CD4-positive, alpha-beta memory T cell (primary cell): ENCODE results near the gene SALL3. TPM values are rescaled to one million over a fixed set of nuclear protein-coding genes. Genes with fewer than 3 reads are reported as not detected.
A peak's percentile ranks its signal among the peaks of the same experiment; 100 is the strongest.

Experiments used
- CTCF ChIA-PET: fragments of 350-600 bp; sonication (Branson Sonifier 250); formaldehyde crosslinking; loops from one replicate; lab custom pipeline; 2021; ENCODE audit warnings: inconsistent platforms; ENCODE audit not compliant: partially characterized antibody; lab: Charles Lee
- POLR2A ChIA-PET: fragments of 350-600 bp; sonication (Branson Sonifier 250); formaldehyde crosslinking; loops from one replicate; lab custom pipeline; 2021; ENCODE audit not compliant: partially characterized antibody; lab: Charles Lee
- DNase-seq, 5 donors: peaks; one replicate each; pipeline versions ENCODE4 v3.0.0 to v3.0.0-alpha.2; 2020 to 2022; ENCODE audit warnings: mixed read lengths in 1 of 5
- H3K27ac ChIP-seq: one replicate; pipeline ENCODE4 v1.7.0; 2013; ENCODE audit warnings: low read depth, low read length
- H3K27me3 ChIP-seq: 2 replicates; pipeline ENCODE4 v1.7.0; 2013; ENCODE audit warnings: mild to moderate bottlenecking, low read length, moderate library complexity; ENCODE audit not compliant: insufficient read depth
- H3K36me3 ChIP-seq: 2 replicates; pipeline ENCODE4 v1.7.0; 2013; ENCODE audit warnings: mild to moderate bottlenecking, low read length, moderate library complexity; ENCODE audit not compliant: insufficient read depth
- H3K4me1 ChIP-seq: 2 replicates; pipeline ENCODE4 v1.7.0; 2013; ENCODE audit warnings: mild to moderate bottlenecking, low read length, moderate library complexity; ENCODE audit not compliant: insufficient read depth
- H3K4me3 ChIP-seq, 2 donors: one replicate each; pipeline ENCODE4 v1.7.0; 2013; ENCODE audit warnings: low read length in 2 of 2, mild to moderate bottlenecking in 1 of 2
- H3K9me3 ChIP-seq, 2 donors: one replicate each; pipeline ENCODE4 v1.7.0; 2013; ENCODE audit warnings: low read length in 2 of 2, control low read depth in 1 of 2; ENCODE audit not compliant: control insufficient read depth in 1 of 2
- H3K27ac Mint-ChIP-seq, 7 donors: one replicate each; pipeline ENCODE4 v1.8.0; 2020 to 2021; ENCODE audit warnings: mixed read lengths in 7 of 7, mild to moderate bottlenecking in 6 of 7, inconsistent platforms in 3 of 7, moderate library complexity in 3 of 7
- H3K27me3 Mint-ChIP-seq, 2 donors: one replicate each; pipeline ENCODE4 v1.8.0; 2020 to 2021; ENCODE audit warnings: mixed read lengths in 2 of 2
- H3K36me3 Mint-ChIP-seq, 2 donors: one replicate each; pipeline ENCODE4 v1.8.0; 2020 to 2021; ENCODE audit warnings: mixed read lengths in 2 of 2, inconsistent platforms in 1 of 2, mild to moderate bottlenecking in 1 of 2
- H3K4me1 Mint-ChIP-seq, 4 donors: one replicate each; pipeline ENCODE4 v1.8.0; 2020 to 2021; ENCODE audit warnings: mixed read lengths in 4 of 4, mild to moderate bottlenecking in 1 of 4
- H3K4me3 Mint-ChIP-seq, 8 donors: one replicate each; pipeline ENCODE4 v1.8.0; 2020 to 2021; ENCODE audit warnings: mixed read lengths in 8 of 8, mild to moderate bottlenecking in 7 of 8, moderate library complexity in 6 of 8, inconsistent platforms in 3 of 8
- H3K9me3 Mint-ChIP-seq, 8 donors: one replicate each; pipeline ENCODE4 v1.8.0; 2020 to 2021; ENCODE audit warnings: mixed read lengths in 8 of 8, mild to moderate bottlenecking in 5 of 8, inconsistent platforms in 3 of 8, moderate library complexity in 1 of 8
- intact Hi-C: fragments of 100-400 bp; cut with micrococcal nuclease; formaldehyde crosslinking; loops from one replicate; pipeline ENCODE4 v1.15.1; 2023
- polyA plus RNA-seq, 2 donors: library from polyadenylated mRNA; unstranded; fragments of 300-500 nt; fragmentation: Illumina TruSeq; gene quantifications; one replicate each; pipeline ENCODE4 v1.2.3, GENCODE V29; 2021
- total RNA-seq, 2 experiments: library from RNA; stranded (reverse); gene quantifications; one replicate each; pipeline ENCODE4 v1.2.3, GENCODE V29; 2021

The SALL3 gene
- total and polyA plus RNA-seq, 4 experiments from 2014 or later = not detected

DNA sequence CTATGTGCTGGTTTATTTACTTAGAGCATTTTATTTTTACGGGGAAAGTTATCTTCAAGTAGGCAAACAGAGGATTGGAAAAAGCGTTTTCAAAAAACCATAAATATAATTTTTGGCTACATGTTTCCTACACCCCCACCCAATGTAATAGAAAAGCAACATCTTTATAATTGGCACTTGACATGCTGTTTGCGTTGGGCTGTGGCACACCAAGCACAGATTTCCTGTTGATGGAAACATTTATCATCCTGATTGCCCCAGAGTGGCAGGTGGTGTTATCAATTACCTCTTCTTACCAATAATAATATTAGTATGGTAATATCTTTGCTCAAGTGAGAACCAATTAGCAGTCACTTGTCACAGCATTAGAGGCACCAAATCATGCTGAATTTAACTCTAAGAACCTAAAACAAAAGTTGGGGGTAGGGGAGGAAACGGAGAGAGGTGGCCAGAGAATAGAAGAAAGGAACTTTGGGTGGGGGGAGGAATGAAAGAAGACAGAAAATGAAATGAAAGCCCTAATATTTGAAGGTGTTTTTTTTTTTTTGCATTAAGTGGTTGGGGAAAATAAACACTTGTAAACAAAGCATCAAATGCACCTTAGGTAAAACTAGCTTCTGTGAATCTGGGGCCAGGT, 3.8 kb upstream of the SALL3 start:
- Mint-ChIP-seq H3K4me1 (peaks cover 4 to 20% (median 13%) of the 10 kb centered on the region in 4 donors), H3K36me3 (no peaks in the 10 kb centered on the region), H3K4me3 (peak overlapping the region in 2 of 8 donors; percentile 40 to 48), H3K9me3 (peaks cover 0 to 9% (median 0%) of the 10 kb centered on the region in 8 donors), H3K27me3 (peaks cover 46 to 51% of the 10 kb centered on the region in 2 donors), H3K27ac (no peak overlapping the region)
- intact Hi-C loops = no loop called here
- Histone ChIP-seq H3K27me3 (peaks cover 13% of the 10 kb centered on the region), H3K4me1 (peaks cover 5% of the 10 kb centered on the region), H3K27ac (no peak overlapping the region), H3K36me3 (no peaks in the 10 kb centered on the region), H3K9me3 (no peaks in the 10 kb centered on the region), H3K4me3 (no peak overlapping the region)
- DNase-seq = no peak
- CTCF ChIA-PET = no interaction called here
- POLR2A ChIA-PET = no interaction called here

DNA sequence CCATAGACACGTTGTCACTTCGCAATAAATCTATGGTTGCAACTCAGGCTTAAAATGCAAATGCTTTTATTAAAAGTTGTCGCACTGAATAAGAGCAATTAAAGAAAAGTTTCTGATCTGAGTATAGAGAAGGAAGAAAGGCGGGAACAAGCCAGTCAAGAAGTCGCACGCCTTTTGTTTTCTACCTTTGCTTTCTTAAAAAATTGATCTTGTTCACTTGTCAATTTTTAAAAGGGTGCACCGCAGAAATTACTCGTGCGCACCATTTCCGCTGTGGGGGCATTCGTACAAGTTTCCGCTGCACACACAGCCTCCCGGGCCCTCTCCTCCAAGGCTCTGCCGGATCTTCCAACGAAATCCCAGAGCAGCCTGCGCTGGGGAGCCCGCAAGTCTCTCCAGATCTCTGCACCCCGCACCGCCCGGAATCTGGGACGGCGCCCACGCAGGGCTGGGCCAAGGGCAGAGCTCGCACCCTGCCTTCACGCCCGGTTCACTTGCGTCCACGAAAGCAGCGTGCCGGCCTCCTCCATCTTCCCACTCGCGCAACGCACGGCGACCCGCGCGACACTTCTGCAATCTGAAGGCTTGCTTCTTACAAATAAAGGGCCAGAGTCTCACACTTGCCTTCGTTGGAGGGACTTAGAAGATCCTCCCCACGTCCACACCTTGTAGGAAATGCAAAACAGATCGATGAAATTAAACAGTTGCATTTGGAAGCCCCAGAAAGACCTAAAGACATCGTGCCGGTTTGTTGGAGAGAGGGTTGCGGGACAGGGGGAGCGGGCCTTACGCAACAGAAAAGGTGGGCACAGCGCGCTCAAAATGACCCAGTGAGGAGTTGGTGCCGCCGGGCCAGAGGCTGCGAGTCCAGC, 2.6 kb upstream of the SALL3 start:
- ChIA-PET POLR2A (no interaction called here), CTCF (no interaction called here)
- no peak overlapping the region for H3K4me3 ChIP-seq
- peak overlapping the region in 2 of 7 donors; percentile 8 to 36 for H3K27ac Mint-ChIP-seq
- intact Hi-C loops = no loop called here
- H3K9me3 Mint-ChIP-seq = peaks cover 0 to 7% (median 5%) of the 10 kb centered on the region in 8 donors
- no peak overlapping the region for H3K27ac ChIP-seq
- H3K36me3 Mint-ChIP-seq = no peaks in the 10 kb centered on the region
- peak overlapping the region in 3 of 8 donors; percentile 3 to 47 (median 25) for H3K4me3 Mint-ChIP-seq
- no peaks in the 10 kb centered on the region for H3K36me3 ChIP-seq
- H3K4me1 Mint-ChIP-seq = peaks cover 9 to 27% (median 19%) of the 10 kb centered on the region in 4 donors
- peaks cover 20% of the 10 kb centered on the region for H3K27me3 ChIP-seq
- peaks cover 47 to 50% of the 10 kb centered on the region in 2 donors for H3K27me3 Mint-ChIP-seq
- H3K9me3 ChIP-seq = no peaks in the 10 kb centered on the region
- H3K4me1 ChIP-seq = peaks cover 5% of the 10 kb centered on the region
- no peak for DNase-seq

DNA sequence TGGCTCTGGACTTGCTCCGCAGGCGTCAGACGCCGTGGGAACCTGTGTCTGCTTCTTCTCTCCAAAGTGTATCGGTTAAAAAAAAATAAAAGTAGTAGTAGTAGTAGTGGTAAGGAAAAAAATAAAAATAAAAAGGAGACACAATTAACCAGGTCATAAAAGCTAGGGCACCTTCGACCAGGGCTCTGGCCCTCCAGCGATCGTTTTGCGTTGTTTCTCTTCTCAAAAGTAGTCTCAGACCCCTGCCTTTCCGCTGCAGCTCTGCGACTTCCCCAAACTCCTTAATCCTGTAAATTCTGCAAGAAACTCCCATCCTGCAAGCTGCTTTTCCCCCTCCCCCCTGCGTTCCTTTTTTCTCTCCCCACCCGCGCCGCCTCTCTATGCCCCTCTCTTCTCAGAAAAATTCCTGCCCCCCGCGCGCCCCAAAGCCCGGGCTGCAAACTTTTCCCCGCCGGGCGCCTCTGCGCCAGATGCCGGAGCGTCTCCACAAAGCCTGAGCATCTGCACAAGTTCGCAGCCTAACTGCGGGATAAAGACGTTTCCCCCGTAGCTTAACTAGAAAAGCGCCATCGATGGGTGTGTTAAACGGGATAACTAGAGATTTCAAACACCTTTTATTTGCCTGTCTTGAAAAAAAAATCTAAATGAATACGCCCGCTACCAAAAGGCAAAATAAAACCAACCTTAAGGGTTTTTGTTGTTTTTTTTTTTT, 1.8 kb upstream of the SALL3 start:
- peaks cover 24% of the 10 kb centered on the region for H3K27me3 ChIP-seq
- peak overlapping the region in 6 of 8 donors; percentile 20 to 67 (median 44) for H3K4me3 Mint-ChIP-seq

DNA sequence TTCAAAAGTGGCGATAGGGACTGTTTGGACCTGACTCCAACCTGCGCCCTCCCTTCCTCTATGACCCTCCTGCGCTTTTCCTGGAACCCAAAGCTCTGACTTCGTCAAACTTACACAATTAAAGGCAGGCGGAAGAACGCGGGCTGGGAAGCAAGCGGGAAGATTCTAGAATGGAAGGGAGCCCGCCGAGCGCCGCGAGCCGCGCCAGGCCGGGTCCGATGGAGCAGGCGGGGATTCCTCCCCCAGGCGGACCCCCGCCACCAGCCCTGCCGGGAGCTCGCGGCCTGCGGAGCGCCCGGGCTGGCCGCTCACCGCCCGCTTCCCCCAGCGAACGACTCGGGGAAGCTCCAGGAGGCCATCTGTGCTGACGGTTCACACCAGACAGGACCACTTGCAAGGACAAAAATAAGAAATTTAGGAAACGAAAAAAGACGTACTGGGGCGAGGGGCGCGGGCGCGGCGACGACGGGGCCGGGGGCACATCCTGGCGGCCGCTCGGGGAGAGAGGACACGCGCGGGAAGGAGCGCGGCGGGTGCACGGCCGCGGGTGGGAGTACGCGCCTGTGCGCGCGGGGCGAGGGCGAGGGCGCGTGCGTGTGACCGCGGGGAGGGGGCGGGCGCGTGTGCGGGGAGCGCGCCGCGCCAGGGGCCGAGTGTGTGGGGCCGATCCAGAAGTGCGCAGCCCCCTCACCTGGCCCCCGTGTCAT, 1.1 kb upstream of the SALL3 start:
- H3K27ac ChIP-seq = no peak overlapping the region
- POLR2A ChIA-PET = no interaction called here
- peaks cover 0 to 10% (median 5%) of the 10 kb centered on the region in 8 donors for H3K9me3 Mint-ChIP-seq
- intact Hi-C loops = no loop called here
- H3K4me3 ChIP-seq = no peak overlapping the region
- peaks cover 5% of the 10 kb centered on the region for H3K4me1 ChIP-seq
- DNase-seq = no peak
- H3K27me3 Mint-ChIP-seq = peaks cover 45 to 47% of the 10 kb centered on the region in 2 donors
- CTCF ChIA-PET = no interaction called here
- H3K9me3 ChIP-seq = no peaks in the 10 kb centered on the region
- H3K36me3 ChIP-seq = no peaks in the 10 kb centered on the region
- no peaks in the 10 kb centered on the region for H3K36me3 Mint-ChIP-seq
- peak overlapping the region in 1 of 7 donors; percentile 53 for H3K27ac Mint-ChIP-seq
- peaks cover 26% of the 10 kb centered on the region for H3K27me3 ChIP-seq
- peaks cover 8 to 27% (median 15%) of the 10 kb centered on the region in 4 donors for H3K4me1 Mint-ChIP-seq
- peak overlapping the region in 4 of 8 donors; percentile 41 to 67 (median 58) for H3K4me3 Mint-ChIP-seq

More for the DNA sequence above, 1.8 kb upstream of the SALL3 start:
- Mint-ChIP-seq H3K27ac (peak overlapping the region in 2 of 7 donors; percentile 36 to 53), H3K9me3 (peaks cover 0 to 9% (median 5%) of the 10 kb centered on the region in 8 donors), H3K4me1 (peaks cover 9 to 27% (median 17%) of the 10 kb centered on the region in 4 donors), H3K36me3 (no peaks in the 10 kb centered on the region), H3K27me3 (peaks cover 47 to 48% of the 10 kb centered on the region in 2 donors)
- H3K27ac ChIP-seq = no peak overlapping the region
- peaks cover 5% of the 10 kb centered on the region for H3K4me1 ChIP-seq
- H3K36me3 ChIP-seq = no peaks in the 10 kb centered on the region
- ChIA-PET POLR2A (no interaction called here), CTCF (no interaction called here)
- intact Hi-C loops = no loop called here
- H3K9me3 ChIP-seq = no peaks in the 10 kb centered on the region
- H3K4me3 ChIP-seq = no peak overlapping the region
- DNase-seq = no peak

DNA sequence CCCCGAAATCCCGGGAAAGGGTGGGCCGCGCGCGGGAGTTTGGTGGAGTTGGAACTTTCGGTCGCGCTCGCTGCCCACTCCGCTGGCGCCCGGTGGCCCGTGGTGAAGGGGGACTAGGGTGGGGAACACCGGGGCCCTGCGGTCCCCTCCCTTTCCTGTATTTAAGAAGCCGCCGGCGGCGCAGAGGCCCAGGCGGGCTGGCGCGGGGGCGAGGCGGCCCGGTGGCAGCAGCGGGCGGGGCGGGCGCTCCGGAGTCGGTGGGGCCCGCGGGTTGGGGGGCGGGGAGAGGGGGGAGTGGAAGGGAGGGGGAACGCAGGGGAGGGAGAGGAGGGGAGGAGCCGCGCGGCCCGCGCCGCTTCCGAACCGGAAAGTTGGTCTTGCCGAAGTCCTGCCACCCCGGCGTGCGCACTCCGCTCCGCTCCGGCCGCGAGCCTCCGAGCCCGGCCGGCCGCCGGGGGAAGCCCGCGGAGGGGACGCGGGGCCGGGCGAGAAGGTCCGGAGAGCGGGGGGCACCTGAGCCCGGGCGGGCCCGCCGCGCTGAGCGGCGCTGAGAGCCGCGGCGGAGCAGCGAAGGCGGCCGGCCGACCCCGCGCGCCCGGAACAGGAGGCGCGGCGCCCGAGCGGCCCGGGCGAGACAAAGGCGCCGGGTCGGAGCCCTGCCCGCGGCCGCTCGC, 425 bp upstream of the SALL3 start:
- POLR2A ChIA-PET = no interaction called here
- Mint-ChIP-seq H3K4me3 (no peak overlapping the region), H3K36me3 (no peaks in the 10 kb centered on the region), H3K9me3 (peaks cover 0 to 11% (median 5%) of the 10 kb centered on the region in 8 donors), H3K27me3 (peaks cover 52 to 53% of the 10 kb centered on the region in 2 donors), H3K27ac (no peak overlapping the region), H3K4me1 (peaks cover 8 to 27% (median 15%) of the 10 kb centered on the region in 4 donors)
- no peaks in the 10 kb centered on the region for H3K36me3 ChIP-seq
- peaks cover 26% of the 10 kb centered on the region for H3K27me3 ChIP-seq
- peaks cover 5% of the 10 kb centered on the region for H3K4me1 ChIP-seq
- CTCF ChIA-PET = no interaction called here
- H3K9me3 ChIP-seq = no peaks in the 10 kb centered on the region
- no peak for DNase-seq
- H3K4me3 ChIP-seq = no peak overlapping the region
- no peak overlapping the region for H3K27ac ChIP-seq
- intact Hi-C loops = no loop called here

DNA sequence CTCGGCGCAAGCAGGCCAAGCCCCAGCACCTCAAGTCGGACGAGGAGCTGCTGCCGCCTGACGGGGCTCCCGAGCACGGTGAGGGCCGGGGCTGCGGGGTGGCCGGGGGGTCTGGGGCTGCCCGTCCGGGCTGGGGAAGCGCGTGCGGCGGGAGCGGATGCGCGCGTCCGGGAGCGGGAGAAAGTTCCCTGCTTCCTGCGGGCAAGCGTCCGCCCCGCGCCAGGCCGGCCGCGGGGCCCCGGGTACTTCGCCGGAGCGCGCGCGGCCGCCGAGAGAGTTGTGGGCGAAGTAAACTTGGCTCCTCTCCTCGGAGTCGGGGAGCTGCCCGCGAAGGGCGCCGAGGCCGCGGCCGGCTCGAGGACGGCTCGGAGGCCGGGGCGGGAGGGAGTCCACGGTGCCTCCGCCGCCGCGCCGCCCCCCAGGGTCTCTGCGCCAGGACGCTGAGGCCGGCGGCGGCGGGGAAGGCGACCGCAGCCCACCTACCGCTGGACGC, 707 bp downstream of the SALL3 start:
- intact Hi-C loops = no loop called here
- Mint-ChIP-seq H3K27me3 (peaks cover 51 to 52% of the 10 kb centered on the region in 2 donors), H3K4me1 (peaks cover 5 to 22% (median 12%) of the 10 kb centered on the region in 4 donors), H3K4me3 (no peak overlapping the region), H3K9me3 (peaks cover 0 to 13% (median 6%) of the 10 kb centered on the region in 8 donors), H3K27ac (no peak overlapping the region), H3K36me3 (no peaks in the 10 kb centered on the region)
- no peaks in the 10 kb centered on the region for H3K36me3 ChIP-seq
- no peak overlapping the region for H3K27ac ChIP-seq
- no peaks in the 10 kb centered on the region for H3K4me1 ChIP-seq
- peaks cover 20% of the 10 kb centered on the region for H3K27me3 ChIP-seq
- no peak overlapping the region for H3K4me3 ChIP-seq
- DNase-seq = no peak
- CTCF ChIA-PET = no interaction called here
- POLR2A ChIA-PET = no interaction called here
- no peaks in the 10 kb centered on the region for H3K9me3 ChIP-seq
